ENCODE results near the gene PWWP2B.

DNA sequence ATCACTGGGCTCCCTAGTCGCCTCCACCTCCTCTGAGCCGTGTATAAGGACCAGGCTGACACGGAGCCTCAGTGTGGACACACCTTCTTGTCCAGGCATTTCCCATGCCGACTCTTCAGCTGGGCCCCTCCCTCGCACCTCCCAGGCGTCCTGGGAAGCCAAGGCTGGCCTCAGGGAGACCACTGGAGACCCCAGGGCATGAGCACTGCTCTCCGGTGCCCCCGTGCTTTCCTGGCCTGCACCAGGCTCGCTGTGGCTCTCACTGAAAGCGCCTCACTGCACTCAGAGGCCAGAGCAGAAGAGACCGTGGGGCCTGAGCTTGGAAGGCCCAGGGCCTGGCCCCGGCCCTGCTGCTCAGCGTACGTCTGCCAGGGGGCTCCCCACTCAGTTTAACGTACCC is 33.6 kb upstream of the PWWP2B start:
- TF ChIP-seq POLR2A (IDR thresholded peaks at IDR 0.05), result no peak
- TF ChIP-seq, protein P1, sequence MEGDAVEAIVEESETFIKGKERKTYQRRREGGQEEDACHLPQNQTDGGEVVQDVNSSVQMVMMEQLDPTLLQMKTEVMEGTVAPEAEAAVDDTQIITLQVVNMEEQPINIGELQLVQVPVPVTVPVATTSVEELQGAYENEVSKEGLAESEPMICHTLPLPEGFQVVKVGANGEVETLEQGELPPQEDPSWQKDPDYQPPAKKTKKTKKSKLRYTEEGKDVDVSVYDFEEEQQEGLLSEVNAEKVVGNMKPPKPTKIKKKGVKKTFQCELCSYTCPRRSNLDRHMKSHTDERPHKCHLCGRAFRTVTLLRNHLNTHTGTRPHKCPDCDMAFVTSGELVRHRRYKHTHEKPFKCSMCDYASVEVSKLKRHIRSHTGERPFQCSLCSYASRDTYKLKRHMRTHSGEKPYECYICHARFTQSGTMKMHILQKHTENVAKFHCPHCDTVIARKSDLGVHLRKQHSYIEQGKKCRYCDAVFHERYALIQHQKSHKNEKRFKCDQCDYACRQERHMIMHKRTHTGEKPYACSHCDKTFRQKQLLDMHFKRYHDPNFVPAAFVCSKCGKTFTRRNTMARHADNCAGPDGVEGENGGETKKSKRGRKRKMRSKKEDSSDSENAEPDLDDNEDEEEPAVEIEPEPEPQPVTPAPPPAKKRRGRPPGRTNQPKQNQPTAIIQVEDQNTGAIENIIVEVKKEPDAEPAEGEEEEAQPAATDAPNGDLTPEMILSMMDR (IDR thresholded peaks at IDR 0.05), result no peak

All from heart left ventricle (tissue), 13 donors.